Heart right ventricle (tissue), 16 donors: ENCODE data around the gene KIF6. TPM values are rescaled to one million over a fixed set of nuclear protein-coding genes. Genes with fewer than 3 reads are reported as not detected.
"Not testable (repeated sequence)": the region's sequence is repeated elsewhere in the genome, so short reads cannot be mapped to it uniquely, and the experiment has no call there.

Source experiments
- ATAC-seq, 8 donors: fragments of 200-7000 bp; cut with Tn5 transposase; one replicate each; pipeline ENCODE4 v1.9.1; 2020; ENCODE audit warnings: mild to moderate bottlenecking in 8 of 8, moderate library complexity in 8 of 8, moderate number of reproducible peaks in 1 of 8
- DNase-seq, 2 donors: peaks; one replicate each; pipeline ENCODE4 v3.0.0-alpha.2; 2020
- H3K27ac ChIP-seq, 10 donors: fragments of 200-600 bp; sonication (generic) in 2 of 10; one replicate each; pipeline versions ENCODE4 v1.5.0 to v1.8.0; 2020 to 2022; ENCODE audit warnings: mild to moderate bottlenecking in 3 of 10
- H3K27me3 ChIP-seq, 7 donors: fragments of 200-600 bp; one replicate each; pipeline ENCODE4 v1.8.0; 2021 to 2022; ENCODE audit warnings: mild to moderate bottlenecking in 2 of 7
- H3K36me3 ChIP-seq, 9 donors: fragments of 200-600 bp; sonication (generic) in 1 of 9; one replicate each; pipeline versions ENCODE4 v1.5.0 to v1.8.0; 2020 to 2022; ENCODE audit warnings: mild to moderate bottlenecking in 2 of 9
- H3K4me1 ChIP-seq, 9 donors: fragments of 200-600 bp; sonication (generic) in 1 of 9; one replicate each; pipeline versions ENCODE4 v1.5.0 to v1.8.0; 2020 to 2022; ENCODE audit warnings: mild to moderate bottlenecking in 4 of 9
- H3K4me3 ChIP-seq, 10 donors: fragments of 200-600 bp; sonication (generic) in 2 of 10; one replicate each; pipeline versions ENCODE4 v1.5.0 to v1.8.0; 2020 to 2022; ENCODE audit warnings: mild to moderate bottlenecking in 7 of 10, moderate library complexity in 2 of 10
- H3K9me3 ChIP-seq, 11 donors: fragments of 200-600 bp in 10 of 11; sonication (generic) in 2 of 11; one replicate each; pipeline versions ENCODE4 v1.5.0 to v1.8.0; 2013 to 2022; ENCODE audit warnings: mild to moderate bottlenecking in 2 of 11, control low read depth in 1 of 11, moderate library complexity in 1 of 11
- CTCF ChIP-seq, 9 donors: fragments of 200-600 bp; sonication (generic) in 2 of 9; IDR thresholded peaks; one replicate each; pipeline versions ENCODE4 v1.5.0 to v1.8.0; 2021 to 2022; ENCODE audit warnings: antibody characterized with exemption in 9 of 9, mild to moderate bottlenecking in 5 of 9, moderate library complexity in 1 of 9
- WGBS, 2 donors: extraction: QIAGEN DNeasy Blood & Tissue Kit; methylation state at CpG; one replicate each; pipeline ENCODE4 v1.1.7; 2013; ENCODE audit warnings: inconsistent platforms in 1 of 2; 5-methylcytosine and 5-hydroxymethylcytosine counted together
- intact Hi-C, 10 donors: fragments of 100-400 bp; cut with DNase I; formaldehyde crosslinking; loops; one replicate each; pipeline versions ENCODE4 v1.11.1 to v1.14.2; 2022
- polyA plus RNA-seq, 2 donors: library from polyadenylated mRNA; stranded (reverse); fragments of 200-250 nt; gene quantifications; one replicate each; pipeline ENCODE4 v1.2.3, GENCODE V29; 2013
- total RNA-seq, 10 donors: library from RNA; stranded (reverse); fragmentation: NEBNext Ultra II Directional in 3 of 10; extraction: Animal tissue kit (Norgen Biotek cat#: 25700) in 3 of 10; gene quantifications; one replicate each; pipeline versions ENCODE4 v1.2.1 to v1.2.4, GENCODE V29; 2021 to 2023
- donor health status: Arrhythmogenic right ventricular cardiomyopathy.
- donor health status: ischemic (EF 13 %, LVEDD 7.1; RV severe dilation, severe dysfunction).
- donor health status: healthy with polysubstance abuse.
- donor health status: DM: no; HTN: yes; CAD: no.
- donor health status: DM: no; HTN: no; CAD: no.
- donor health status: ischemic (EF 25% LVEDD 6.9; RV normal size, moderate dysfunction).
- donor health status: ischemic (EF 25% LVEDD 5.7; RV mildly dilated, moderate dysfunction).
- donor health status: healthy.
- donor health status: DM: yes; HTN: yes; CAD: no.
- donor health status: Ischemic cardiomyopathy.
- donor health status: ischemic (EF 35%, LVEDD 5.7; RV mildly dilated, moderate dysfunction).
- donor health status: nonischemic (EF 11% LVEDD 7.7; RV severe dilation, severe dysfunction).
- donor health status: DM: yes; HTN: yes; CAD: no.
- donor health status: PGD.
- donor health status: ischemic (EF 29% LVEDD 5.4; RV normal size, mild dysfunction).
- donor health status: nonischemic (EF 23%, LVEDD 6.1; RV moderate dilation, normal function).

Gene KIF6
- total and polyA plus RNA-seq, 12 donors, result 0.01 to 1.6 (median 0.45) TPM; not detected in 2

GRCh38 chr6:39515471-39515870 lies 209.7 kb downstream of the KIF6 start:
- ATAC-seq (no peak), DNase-seq (no peak)
- intact Hi-C loops, result no loop called here
- Histone ChIP-seq H3K4me1 (no peaks in the 10 kb centered on the region), H3K27me3 (no peaks in the 10 kb centered on the region), H3K27ac (no peak overlapping the region), H3K4me3 (no peak overlapping the region), H3K36me3 (no peaks in the 10 kb centered on the region), H3K9me3 (peaks cover 0 to 3% (median 0%) of the 10 kb centered on the region in 11 donors)
- 75 to 77% methylated on average over 4 of the region's 4 CpGs for whole genome bisulfite sequencing, 2 donors
- no peak for TF ChIP-seq CTCF (IDR thresholded peaks at IDR 0.05)

- no peaks in the 10 kb centered on the region for H3K27me3 ChIP-seq
- H3K27ac ChIP-seq, result no peak overlapping the region
- 75 to 77% methylated on average over 3 of the region's 3 CpGs for WGBS, 2 donors
- TF ChIP-seq CTCF (IDR thresholded peaks at IDR 0.05), result no peak
- no peaks in the 10 kb centered on the region for H3K4me1 ChIP-seq
- H3K9me3 ChIP-seq, result peaks cover 0 to 3% (median 0%) of the 10 kb centered on the region in 11 donors
- no peak overlapping the region for H3K4me3 ChIP-seq
- no peaks in the 10 kb centered on the region for H3K36me3 ChIP-seq
- intact Hi-C loops, result no loop called here
- DNase-seq, result no peak
- no peak for ATAC-seq
Measured at GRCh38 chr6:39515006-39515405, 210.2 kb downstream of the KIF6 start.

GRCh38 chr6:39509831-39510230 lies 215.4 kb downstream of the KIF6 start:
- WGBS, 2 donors, result 88 to 90% methylated on average over 5 of the region's 5 CpGs
- H3K4me1 ChIP-seq, result not testable (repeated sequence)

GRCh38 chr6:39508515-39508914 lies 216.7 kb downstream of the KIF6 start:
- no peak for ATAC-seq
- Histone ChIP-seq H3K4me3 (no peak overlapping the region), H3K9me3 (peaks cover 0 to 23% (median 11%) of the 10 kb centered on the region in 11 donors), H3K27ac (no peak overlapping the region), H3K36me3 (no peaks in the 10 kb centered on the region), H3K4me1 (no peaks in the 10 kb centered on the region), H3K27me3 (peaks cover 0 to 6% (median 0%) of the 10 kb centered on the region in 7 donors)
- WGBS, 2 donors, result 82 to 84% methylated on average over 9 of the region's 9 CpGs
- DNase-seq, result no peak
- TF ChIP-seq CTCF (IDR thresholded peaks at IDR 0.05), result no peak
- intact Hi-C loops, result no loop called here

More at GRCh38 chr6:39509831-39510230, 215.4 kb downstream of the KIF6 start:
- H3K36me3 ChIP-seq, ATAC-seq, H3K4me3 ChIP-seq, H3K27me3 ChIP-seq, DNase-seq, H3K27ac ChIP-seq, intact Hi-C loops: not testable (repeated sequence)
- H3K9me3 ChIP-seq, result peaks cover 0 to 15% (median 4%) of the 10 kb centered on the region in 11 donors

GRCh38 chr6:39507331-39507998 lies 217.7 kb downstream of the KIF6 start:
- WGBS, 2 donors, result 71 to 82% methylated on average over 3 of the region's 3 CpGs
- Histone ChIP-seq H3K27me3 (peaks cover 0 to 6% (median 0%) of the 10 kb centered on the region in 7 donors), H3K36me3 (no peaks in the 10 kb centered on the region), H3K4me3 (no peak overlapping the region), H3K4me1 (no peaks in the 10 kb centered on the region), H3K27ac (no peak overlapping the region), H3K9me3 (peaks cover 0 to 33% (median 14%) of the 10 kb centered on the region in 11 donors)
- no peak for ATAC-seq
- no peak for DNase-seq
- no peak for TF ChIP-seq CTCF (IDR thresholded peaks at IDR 0.05)
- intact Hi-C loops, result no loop called here

- H3K4me1 ChIP-seq, H3K27ac ChIP-seq, H3K36me3 ChIP-seq, H3K4me3 ChIP-seq, H3K27me3 ChIP-seq, ATAC-seq, DNase-seq, intact Hi-C loops: not testable (repeated sequence)
- 90 to 92% methylated on average over 3 of the region's 3 CpGs for WGBS, 2 donors
- peaks cover 0 to 54% (median 26%) of the 10 kb centered on the region in 11 donors for H3K9me3 ChIP-seq
Measured at GRCh38 chr6:39502362-39502955, 222.7 kb downstream of the KIF6 start.
